Urothelium cell line (cell line): ENCODE measurements around the gene LDLRAD3.
A peak's percentile ranks its signal among the peaks of the same experiment; 100 is the strongest.

Experiments
- DNase-seq: peaks from one replicate; pipeline ENCODE4 v3.0.0; 2011; ENCODE audit warnings: low spot score, mixed read lengths
- FAIRE-seq: peaks from 2 replicates; lab custom pipeline; 2011; peaks lifted over from hg19 to GRCh38; lab: Jason Lieb, UNC

LDLRAD3 gene

GRCh38 chr11:36254713-36255112, 310.9 kb downstream of the LDLRAD3 start:
- DNase-seq (no peak), FAIRE-seq (no peak)

GRCh38 chr11:36257351-36257750, 313.5 kb downstream of the LDLRAD3 start:
- FAIRE-seq (no peak), DNase-seq (no peak)

DNA sequence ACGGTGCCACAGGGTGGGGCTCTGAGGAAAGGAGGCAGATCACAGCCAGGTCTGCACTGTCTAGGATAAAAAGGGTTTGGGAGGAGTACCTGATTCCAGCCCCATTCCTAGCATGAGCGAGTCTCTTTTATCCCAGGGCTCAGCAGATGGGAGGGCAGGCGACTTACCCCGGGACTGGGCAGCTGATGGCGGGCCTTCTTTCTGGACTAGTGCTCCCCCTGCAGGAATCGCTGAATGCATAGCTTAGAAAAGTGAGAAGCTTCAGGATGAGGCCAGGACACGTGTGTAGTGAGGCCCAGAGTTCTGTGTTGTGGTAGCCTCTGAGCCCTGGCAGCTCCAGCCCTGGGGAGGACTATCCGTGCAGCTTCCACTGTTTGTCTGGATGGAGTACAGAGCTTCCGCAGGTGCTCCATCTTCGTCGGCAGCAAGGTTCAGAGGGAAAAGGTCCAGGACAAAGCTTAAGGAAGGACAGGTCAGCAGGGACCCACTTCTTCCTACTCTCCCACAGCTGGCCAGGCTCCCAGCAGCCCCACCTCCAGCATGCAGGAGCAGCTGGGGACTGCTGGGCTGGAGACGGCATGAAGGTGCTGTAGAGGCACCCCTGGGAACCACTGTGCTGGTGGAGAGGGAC, 315.0 kb downstream of the LDLRAD3 start:
- FAIRE-seq = no peak

DNA sequence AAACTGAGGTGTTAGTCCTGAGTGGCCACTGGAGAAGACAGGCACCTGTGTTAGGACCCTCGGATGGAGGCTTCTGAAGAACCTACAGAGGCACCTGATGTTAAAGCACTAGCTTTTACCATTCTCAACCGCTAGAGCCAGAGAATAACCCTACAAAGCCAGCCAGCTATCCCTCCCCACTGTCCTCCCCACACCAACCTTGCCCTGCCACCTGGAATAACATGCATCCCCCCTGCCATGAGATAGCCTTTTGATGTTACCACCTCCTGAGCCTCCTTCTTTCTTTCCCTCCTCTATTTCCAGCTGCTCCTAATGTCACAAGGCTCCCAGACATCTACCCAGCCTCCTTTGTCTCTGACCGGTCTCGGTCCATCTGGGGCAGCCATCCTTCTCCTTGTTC, 317.2 kb downstream of the LDLRAD3 start:
- no peak for FAIRE-seq
- no peak for DNase-seq

More for the DNA sequence above, 315.0 kb downstream of the LDLRAD3 start:
- DNase-seq = peak; percentile 77

DNA sequence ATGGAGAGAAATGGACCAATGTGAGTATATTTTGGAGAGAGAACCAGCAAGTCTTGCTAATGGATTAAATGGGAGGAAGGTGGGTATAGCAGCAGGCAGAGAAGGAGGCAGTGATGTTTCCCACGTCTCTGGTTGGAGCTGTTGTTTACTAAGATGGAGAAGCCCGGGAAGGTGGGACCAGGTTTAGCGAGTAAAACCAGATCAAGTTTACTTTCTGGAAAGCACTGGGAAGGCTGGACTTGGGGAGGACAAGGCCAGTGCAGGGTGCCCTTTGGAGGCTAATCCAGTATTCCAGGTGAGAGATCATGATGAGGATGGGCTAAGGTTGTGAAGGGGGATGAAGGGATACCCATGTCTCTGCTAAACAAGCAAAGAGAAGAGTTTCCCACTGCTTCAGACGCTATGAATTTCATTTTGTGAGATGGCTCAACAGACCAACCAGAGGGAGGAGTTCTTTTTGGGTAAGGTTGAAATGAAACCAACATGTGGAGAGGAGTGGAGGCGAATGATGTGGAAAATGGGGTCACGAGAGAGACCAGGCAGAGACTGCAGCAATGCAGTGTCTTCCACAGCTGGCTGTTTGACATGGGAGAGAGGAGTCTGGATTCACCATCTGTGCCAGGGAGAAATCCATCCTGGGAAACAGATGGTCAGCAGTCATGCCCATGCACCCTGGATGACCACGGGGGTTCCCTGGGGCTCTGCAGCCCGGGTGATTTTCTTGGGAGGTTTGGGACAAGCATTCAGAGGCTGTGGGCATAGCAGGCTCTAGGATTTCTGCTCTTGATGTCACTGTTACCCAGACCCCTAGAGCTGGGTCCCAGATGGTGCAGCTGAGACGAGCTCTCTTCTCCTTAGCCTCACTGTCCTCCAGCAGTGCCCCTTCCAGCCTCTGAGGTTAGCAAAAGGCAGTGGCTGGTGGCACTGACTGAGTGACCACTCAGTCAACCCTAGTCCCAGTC, 320.4 kb downstream of the LDLRAD3 start:
- DNase-seq (no peak), FAIRE-seq (no peak)

- FAIRE-seq = no peak
- no peak for DNase-seq
These were observed 321.1 kb downstream of the LDLRAD3 start for GRCh38 chr11:36264973-36265344.

DNA sequence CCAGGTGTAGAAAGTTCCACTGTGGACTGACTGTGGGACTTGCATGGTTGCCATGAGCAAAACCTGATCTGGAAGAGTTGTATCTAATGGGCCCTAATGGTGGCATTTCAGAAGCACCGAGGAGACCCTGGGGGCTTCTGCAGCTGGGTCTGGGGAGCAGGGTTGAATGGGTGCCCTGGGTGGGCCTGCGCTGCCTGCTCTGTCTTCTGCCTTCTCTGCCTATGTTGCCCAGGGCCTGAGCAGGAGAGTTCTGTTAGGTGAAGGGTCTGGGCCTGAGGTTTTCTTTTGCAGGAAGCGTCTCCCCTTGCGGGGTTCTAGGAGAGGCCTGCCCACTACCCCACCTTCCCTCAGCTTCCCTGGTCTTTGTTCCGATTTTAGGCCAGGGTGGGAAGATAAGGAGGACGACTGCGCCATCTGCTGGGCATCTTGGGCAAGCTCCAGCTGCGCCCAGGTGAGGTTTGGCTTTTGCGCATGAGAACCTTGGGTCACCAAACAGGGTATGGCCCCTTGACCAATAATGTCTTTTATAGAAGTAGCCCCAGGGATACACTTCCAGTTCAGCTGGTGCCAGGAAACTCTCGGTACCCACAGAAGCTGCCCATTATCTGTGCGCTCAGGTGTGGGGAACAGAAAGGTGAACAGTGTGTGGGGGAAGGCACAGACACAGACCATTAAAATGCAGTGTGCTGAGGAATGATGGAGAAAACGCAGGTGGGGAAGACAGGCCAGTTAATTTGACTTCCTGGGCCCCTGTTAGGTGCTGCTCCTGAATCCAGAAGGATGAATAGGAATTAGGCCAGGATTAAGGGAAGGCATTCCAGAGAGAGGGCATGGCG, 322.1 kb downstream of the LDLRAD3 start:
- peak; percentile 84 for FAIRE-seq
- peak; percentile 73 for DNase-seq

DNA sequence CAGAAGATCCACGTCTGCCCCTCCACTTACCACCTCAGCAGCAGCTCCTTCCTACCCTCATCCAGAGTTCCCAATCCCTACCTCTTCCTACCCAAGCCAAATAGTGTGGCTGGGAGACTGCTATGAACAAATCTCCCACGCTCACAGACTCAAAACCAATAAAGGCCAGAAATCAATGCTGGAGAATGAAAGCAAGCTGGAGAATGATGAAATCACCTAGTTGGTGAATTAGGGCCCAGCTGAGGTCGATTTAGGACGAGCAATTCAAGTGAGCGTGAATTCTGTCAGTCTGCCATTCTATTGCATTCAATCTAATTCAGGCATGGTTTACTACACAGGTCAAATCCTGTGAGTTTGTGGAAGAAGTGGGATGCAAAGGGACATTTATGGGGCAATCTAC, 322.9 kb downstream of the LDLRAD3 start:
- DNase-seq (no peak), FAIRE-seq (no peak)

GRCh38 chr11:36268337-36268985, 324.6 kb downstream of the LDLRAD3 start:
- FAIRE-seq (no peak), DNase-seq (no peak)

DNA sequence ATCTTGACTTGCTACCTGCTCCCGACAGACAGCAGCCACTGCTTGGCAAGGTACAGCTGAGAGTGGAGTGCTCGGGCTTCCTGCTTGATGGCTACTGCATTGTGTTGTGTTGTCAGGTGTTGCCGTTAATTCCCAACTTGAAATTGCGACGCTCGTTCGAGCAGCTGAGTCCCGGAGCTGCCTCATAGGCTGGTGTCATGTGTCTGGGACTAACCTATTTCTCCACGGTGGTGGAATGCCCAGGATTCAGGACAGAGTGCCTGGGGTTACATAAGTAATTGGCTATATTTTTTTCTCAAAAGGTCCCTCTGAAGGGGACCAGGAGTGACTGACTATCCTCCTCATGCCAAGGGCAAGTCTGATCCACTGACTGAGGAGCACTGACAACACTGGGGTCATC, 326.8 kb downstream of the LDLRAD3 start:
- DNase-seq (no peak), FAIRE-seq (no peak)

GRCh38 chr11:36271794-36272407, 328.0 kb downstream of the LDLRAD3 start:
- DNase-seq = no peak
- FAIRE-seq = no peak

DNA sequence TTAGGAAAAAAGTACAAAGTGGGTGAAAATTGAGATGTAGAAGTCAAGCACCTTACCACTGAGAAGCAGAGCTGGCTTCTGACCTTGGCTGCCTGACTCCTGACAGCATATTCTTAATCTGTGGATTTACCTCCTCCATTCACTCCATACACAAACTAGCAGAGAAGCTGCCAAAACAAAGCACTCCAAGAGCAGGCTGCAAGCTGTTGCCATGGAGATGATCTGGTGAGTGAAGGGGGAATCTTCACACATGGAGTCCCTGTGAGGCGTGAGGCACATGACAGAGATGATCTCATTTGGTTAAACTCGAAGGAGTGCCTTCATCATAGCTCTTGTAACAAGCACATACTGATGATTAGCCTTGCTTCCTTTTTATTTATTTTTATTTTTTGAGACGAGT, 329.2 kb downstream of the LDLRAD3 start:
- FAIRE-seq (no peak), DNase-seq (no peak)

DNA sequence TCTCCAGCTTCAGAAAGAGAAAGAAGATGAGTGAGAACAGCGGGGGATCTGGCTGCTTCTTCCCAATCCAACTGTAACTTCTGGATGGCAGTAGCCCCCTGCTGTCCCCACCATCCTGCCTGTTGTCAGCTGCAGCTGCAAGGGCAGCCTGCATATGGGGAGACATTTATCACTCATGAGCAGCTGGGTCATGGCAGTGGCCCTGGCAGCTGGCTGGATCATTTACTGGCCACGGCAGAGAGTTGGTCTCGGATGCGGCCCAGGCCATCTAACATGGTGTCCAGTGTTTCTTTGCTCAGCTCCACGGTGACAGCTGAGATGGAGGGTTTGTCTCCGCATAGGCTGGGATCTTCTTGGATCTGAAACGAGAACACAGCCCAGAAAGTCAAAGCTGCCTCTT, 330.6 kb downstream of the LDLRAD3 start:
- FAIRE-seq = no peak
- no peak for DNase-seq

- no peak for DNase-seq
- no peak for FAIRE-seq
These were observed 334.8 kb downstream of the LDLRAD3 start for GRCh38 chr11:36278531-36279282.

DNA sequence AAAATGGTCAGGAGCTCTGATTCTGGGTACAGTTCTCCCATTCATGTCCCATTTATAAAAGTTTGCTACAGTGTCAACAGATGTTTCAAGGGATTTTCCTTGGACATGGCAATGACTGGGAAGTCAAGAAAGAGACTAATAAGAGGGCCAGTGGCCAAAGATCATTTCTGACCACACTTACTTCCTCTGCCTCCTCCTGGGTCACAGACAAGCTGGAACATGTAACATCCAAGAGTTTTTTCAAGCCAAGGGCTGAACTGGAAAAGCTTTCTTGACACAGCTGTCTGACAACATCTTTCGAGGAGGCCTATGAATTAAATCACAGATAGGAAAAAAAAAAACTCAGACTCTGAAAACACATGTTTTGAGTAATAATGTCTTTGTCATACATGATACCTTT, 336.7 kb downstream of the LDLRAD3 start:
- no peak for FAIRE-seq
- DNase-seq = no peak
